IPS-15b (cell line): ENCODE results near the gene TUBB2A.
"Not testable (repeated sequence)": the region's sequence is repeated elsewhere in the genome, so short reads cannot be mapped to it uniquely, and the experiment has no call there.

Experiments used
- H3K27me3 ChIP-seq: one replicate; pipeline ENCODE4 v1.6.1; 2013; ENCODE audit warnings: low read length; ENCODE audit not compliant: control insufficient read depth, insufficient read depth
- H3K36me3 ChIP-seq: one replicate; pipeline ENCODE4 v1.6.1; 2013; ENCODE audit warnings: low read length; ENCODE audit not compliant: control insufficient read depth, insufficient read depth
- H3K4me1 ChIP-seq: one replicate; pipeline ENCODE4 v1.6.1; 2013; ENCODE audit warnings: mild to moderate bottlenecking, low read length; ENCODE audit not compliant: control insufficient read depth, insufficient read depth
- H3K4me3 ChIP-seq: one replicate; pipeline ENCODE4 v1.5.1; 2013; ENCODE audit warnings: low read depth, low read length
- H3K9ac ChIP-seq: one replicate; pipeline ENCODE4 v1.6.1; 2013; ENCODE audit warnings: low read depth, mild to moderate bottlenecking, low read length
- H3K9me3 ChIP-seq: one replicate; pipeline ENCODE4 v1.6.1; 2013; ENCODE audit warnings: mild to moderate bottlenecking, low read length; ENCODE audit not compliant: control insufficient read depth, insufficient read depth

The TUBB2A gene

DNA sequence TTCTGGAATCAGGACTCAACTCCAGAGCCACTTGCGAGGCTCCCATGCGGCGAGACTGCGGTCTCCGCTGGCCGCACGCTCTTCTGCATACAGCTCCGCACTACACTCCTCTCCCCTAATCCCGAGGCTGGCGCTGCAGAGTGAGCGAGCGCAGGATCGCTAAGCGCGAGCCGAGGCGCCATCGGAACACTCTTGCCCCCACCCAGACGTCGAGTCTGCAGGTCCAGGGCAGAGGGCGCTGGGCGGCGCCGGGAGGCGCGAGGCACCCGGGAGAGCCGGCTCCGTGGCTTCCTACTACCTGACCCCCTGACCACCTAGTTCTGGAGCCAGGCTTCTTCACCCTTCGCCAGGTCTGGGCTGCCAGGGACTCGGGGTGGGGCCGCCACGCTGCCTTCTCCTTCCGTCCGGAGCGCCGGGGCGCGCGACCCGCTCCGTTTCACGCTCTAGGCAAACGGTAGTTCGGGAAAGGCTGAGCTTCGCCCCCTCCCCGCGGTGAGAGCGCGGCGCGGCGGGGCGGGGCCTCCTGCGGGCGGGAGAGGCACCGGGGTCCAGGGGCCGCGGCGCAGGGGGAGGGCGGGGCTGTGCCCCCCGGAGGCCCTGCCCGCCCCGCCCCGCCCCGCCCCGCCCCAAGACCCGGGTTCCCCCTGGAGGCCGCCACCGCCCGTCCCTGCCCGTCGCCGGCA is 5.4 kb upstream of the TUBB2A start:
- H3K9ac ChIP-seq = peak overlapping the region; percentile 70
- no peaks in the 10 kb centered on the region for H3K27me3 ChIP-seq
- peaks cover 31% of the 10 kb centered on the region for H3K4me1 ChIP-seq
- H3K4me3 ChIP-seq = peak overlapping the region; percentile 72
- H3K9me3 ChIP-seq = no peaks in the 10 kb centered on the region
- H3K36me3 ChIP-seq = no peaks in the 10 kb centered on the region

GRCh38 chr6:3162067-3162497 is 4.7 kb upstream of the TUBB2A start:
- Histone ChIP-seq H3K36me3 (no peaks in the 10 kb centered on the region), H3K9ac (peak overlapping the region; percentile 70), H3K9me3 (no peaks in the 10 kb centered on the region), H3K4me1 (peaks cover 31% of the 10 kb centered on the region), H3K4me3 (peak overlapping the region; percentile 72), H3K27me3 (no peaks in the 10 kb centered on the region)

- no peaks in the 10 kb centered on the region for H3K9me3 ChIP-seq
- no peak overlapping the region for H3K9ac ChIP-seq
- H3K4me1 ChIP-seq = peaks cover 19% of the 10 kb centered on the region
- H3K4me3 ChIP-seq = no peak overlapping the region
- H3K27me3 ChIP-seq = no peaks in the 10 kb centered on the region
- H3K36me3 ChIP-seq = peaks cover 6% of the 10 kb centered on the region
Measured at GRCh38 chr6:3159805-3160781, 2.7 kb upstream of the TUBB2A start.

- H3K4me1 ChIP-seq, H3K27me3 ChIP-seq, H3K9me3 ChIP-seq: not testable (repeated sequence)
- Histone ChIP-seq H3K4me3 (peak overlapping the region; percentile 80), H3K9ac (peak overlapping the region; percentile 2), H3K36me3 (peaks cover 16% of the 10 kb centered on the region)
Measured at GRCh38 chr6:3156184-3157130, 887 bp downstream of the TUBB2A start.

DNA sequence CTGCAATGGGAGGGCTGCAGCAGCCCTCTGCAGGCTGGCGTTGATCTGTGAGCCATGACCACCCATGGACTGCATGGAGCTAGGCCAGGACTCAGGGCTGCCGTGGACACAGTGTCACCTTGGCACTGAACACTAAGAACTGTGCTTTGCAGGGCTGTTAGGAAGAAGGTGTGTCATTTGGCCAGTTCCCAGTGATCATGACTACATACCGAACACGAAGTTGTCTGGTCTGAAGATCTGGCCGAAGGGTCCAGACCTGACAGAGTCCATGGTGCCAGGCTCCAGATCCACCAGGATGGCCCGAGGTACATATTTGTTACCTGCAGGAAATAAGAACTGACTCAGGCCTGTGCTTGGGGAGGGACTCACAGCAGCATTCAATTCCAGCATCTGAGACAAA is 1.9 kb downstream of the TUBB2A start:
- not testable (repeated sequence) for H3K4me1 ChIP-seq, H3K9ac ChIP-seq, H3K27me3 ChIP-seq, H3K4me3 ChIP-seq, H3K9me3 ChIP-seq
- peaks cover 21% of the 10 kb centered on the region for H3K36me3 ChIP-seq

- H3K27me3 ChIP-seq = no peaks in the 10 kb centered on the region
- no peak overlapping the region for H3K4me3 ChIP-seq
- H3K4me1 ChIP-seq = no peaks in the 10 kb centered on the region
- H3K36me3 ChIP-seq = peaks cover 33% of the 10 kb centered on the region
- H3K9ac ChIP-seq = no peak overlapping the region
- H3K9me3 ChIP-seq = no peaks in the 10 kb centered on the region
Measured at GRCh38 chr6:3152689-3153088, 4.7 kb downstream of the TUBB2A start.

DNA sequence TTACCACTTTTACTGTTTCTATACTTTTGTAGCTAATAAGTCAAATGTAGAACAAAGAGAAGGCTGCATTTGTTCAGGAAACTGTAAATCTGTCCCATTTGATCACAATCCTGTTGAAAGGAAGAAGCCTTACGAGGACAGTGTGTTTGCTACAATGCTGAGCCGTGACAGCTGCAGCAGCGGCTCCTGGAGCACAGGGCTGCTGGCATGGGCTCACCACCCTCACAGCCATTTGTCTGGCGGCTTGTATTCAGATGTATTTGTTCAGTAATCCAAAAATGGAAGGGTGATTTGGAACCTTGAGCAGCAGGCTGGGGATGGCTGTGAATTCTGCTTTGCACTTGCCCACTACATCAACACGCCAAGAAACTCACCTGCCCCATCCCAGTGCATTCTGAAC is 5.7 kb downstream of the TUBB2A start:
- Histone ChIP-seq H3K27me3 (no peaks in the 10 kb centered on the region), H3K4me3 (no peak overlapping the region), H3K4me1 (no peaks in the 10 kb centered on the region), H3K9me3 (no peaks in the 10 kb centered on the region), H3K9ac (no peak overlapping the region), H3K36me3 (peaks cover 38% of the 10 kb centered on the region)

GRCh38 chr6:3147914-3148757 is 9.2 kb downstream of the TUBB2A start:
- H3K27me3 ChIP-seq = no peaks in the 10 kb centered on the region
- peaks cover 30% of the 10 kb centered on the region for H3K36me3 ChIP-seq
- H3K4me1 ChIP-seq = peaks cover 2% of the 10 kb centered on the region
- H3K9ac ChIP-seq = no peak overlapping the region
- no peak overlapping the region for H3K4me3 ChIP-seq
- no peaks in the 10 kb centered on the region for H3K9me3 ChIP-seq

GRCh38 chr6:3144571-3144970 is 12.8 kb downstream of the TUBB2A start:
- peaks cover 2% of the 10 kb centered on the region for H3K4me1 ChIP-seq

GRCh38 chr6:3143158-3143557 is 14.2 kb downstream of the TUBB2A start:
- H3K36me3 ChIP-seq = peaks cover 29% of the 10 kb centered on the region
- H3K9ac ChIP-seq = peak overlapping the region; percentile 26
- H3K9me3 ChIP-seq = no peaks in the 10 kb centered on the region
- no peak overlapping the region for H3K4me3 ChIP-seq
- peaks cover 2% of the 10 kb centered on the region for H3K4me1 ChIP-seq
- H3K27me3 ChIP-seq = no peaks in the 10 kb centered on the region

More at GRCh38 chr6:3144571-3144970, 12.8 kb downstream of the TUBB2A start:
- Histone ChIP-seq H3K36me3 (peaks cover 30% of the 10 kb centered on the region), H3K9ac (no peak overlapping the region), H3K27me3 (no peaks in the 10 kb centered on the region), H3K9me3 (no peaks in the 10 kb centered on the region), H3K4me3 (no peak overlapping the region)
